NCI-H187 treated with DMSO at 0.1 percent for 48 hours (cell line): ENCODE measurements around the gene HBG2.
"Not testable (repeated sequence)": the region's sequence is repeated elsewhere in the genome, so short reads cannot be mapped to it uniquely, and the experiment has no call there.

Experiments used
- DNase-seq: peaks from one replicate; lab custom pipeline; 2025; lab: John Stamatoyannopoulos, UW

The HBG2 gene

DNA sequence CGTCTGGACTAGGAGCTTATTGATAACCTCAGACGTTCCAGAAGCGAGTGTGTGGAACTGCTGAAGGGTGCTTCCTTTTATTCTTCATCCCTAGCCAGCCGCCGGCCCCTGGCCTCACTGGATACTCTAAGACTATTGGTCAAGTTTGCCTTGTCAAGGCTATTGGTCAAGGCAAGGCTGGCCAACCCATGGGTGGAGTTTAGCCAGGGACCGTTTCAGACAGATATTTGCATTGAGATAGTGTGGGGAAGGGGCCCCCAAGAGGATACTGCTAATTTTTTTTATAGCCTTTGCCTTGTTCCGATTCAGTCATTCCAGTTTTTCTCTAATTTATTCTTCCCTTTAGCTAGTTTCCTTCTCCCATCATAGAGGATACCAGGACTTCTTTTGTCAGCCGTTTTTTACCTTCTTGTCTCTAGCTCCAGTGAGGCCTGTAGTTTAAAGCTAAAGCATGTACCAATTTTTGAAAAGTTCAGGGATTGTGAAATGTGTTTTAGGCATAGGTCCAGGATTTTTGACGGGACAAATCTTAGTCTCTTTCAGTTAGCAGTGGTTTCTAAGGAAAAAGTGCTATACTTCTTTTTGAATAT, 4.7 kb downstream of the HBG2 start, which contains the start of gene HBG1:
Gene HBG1, minus strand, starts transcription at position 51 of the 590 bp plus-strand sequence. CDS start 53 bp downstream, outside the sequence.
- not testable (repeated sequence) for DNase-seq

- not testable (repeated sequence) for DNase-seq
Observed at GRCh38 chr11:5248498-5248897, 6.1 kb downstream of the HBG2 start.

DNA sequence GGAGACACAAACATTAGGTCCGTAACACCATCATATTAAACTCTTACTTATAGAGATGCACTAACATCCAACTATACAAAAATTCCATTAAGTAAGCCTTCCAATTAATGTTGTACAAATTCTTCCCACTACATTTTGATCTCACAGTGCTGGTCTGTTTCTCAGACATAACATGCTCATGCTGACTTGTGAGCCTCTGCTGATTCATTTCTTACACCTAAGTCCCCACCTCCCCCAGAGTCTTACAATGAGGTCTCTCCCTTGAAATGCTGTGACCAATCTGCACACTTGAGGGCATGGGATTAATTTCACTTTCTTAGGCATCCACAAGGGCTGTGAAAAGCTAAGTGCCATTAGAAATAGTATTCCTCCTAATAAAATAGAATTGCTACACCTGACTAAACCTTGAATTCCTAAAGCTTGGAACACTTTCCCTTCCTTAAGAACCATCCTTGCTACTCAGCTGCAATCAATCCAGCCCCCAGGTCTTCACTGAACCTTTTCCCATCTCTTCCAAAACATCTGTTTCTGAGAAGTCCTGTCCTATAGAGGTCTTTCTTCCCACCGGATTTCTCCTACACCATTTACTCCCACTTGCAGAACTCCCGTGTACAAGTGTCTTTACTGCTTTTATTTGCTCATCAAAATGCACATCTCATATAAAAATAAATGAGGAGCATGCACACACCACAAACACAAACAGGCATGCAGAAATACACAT, 6.9 kb downstream of the HBG2 start:
- DNase-seq = no peak

DNA sequence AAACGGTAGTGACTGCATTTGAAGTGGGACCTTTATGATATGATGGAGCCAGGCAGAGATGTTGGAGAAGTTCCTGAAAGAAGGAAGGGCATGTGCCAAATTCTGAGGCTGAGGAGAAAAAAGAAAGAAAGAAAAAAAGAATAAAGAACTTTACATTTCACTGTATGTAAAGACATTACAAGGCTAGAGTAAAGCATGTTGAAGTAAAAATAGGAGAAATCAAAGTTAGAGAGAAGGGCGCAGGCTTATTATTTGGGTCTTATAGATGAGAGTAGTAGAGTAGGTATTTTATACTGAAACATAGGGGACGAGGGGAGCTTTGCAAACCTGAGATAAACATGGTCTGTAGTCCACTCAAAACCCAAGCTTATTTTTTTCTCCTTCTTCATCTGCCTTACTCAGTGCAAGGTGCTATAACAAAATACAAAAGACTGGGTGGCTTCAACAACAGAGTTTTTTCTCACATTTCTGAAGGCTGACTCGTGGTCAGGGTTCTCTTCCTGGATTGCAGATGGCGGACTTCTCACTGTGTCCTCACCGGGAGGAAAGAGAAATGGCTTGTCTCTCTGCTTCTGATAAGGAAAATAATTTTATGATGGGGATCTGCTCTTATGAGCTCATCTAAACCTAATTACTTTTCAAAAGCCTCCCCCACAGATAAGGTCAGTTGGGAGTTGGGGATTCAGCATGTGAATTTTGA, 7.7 kb downstream of the HBG2 start:
- no peak for DNase-seq

GRCh38 chr11:5245155-5245554, 9.4 kb downstream of the HBG2 start:
- no peak for DNase-seq

- no peak for DNase-seq
Observed at GRCh38 chr11:5243816-5244180, 10.8 kb downstream of the HBG2 start.

GRCh38 chr11:5242933-5243815, 11.4 kb downstream of the HBG2 start:
- DNase-seq = no peak

- DNase-seq = no peak
Observed at GRCh38 chr11:5242208-5242607, 12.4 kb downstream of the HBG2 start.

- no peak for DNase-seq
Observed at GRCh38 chr11:5241458-5241857, 13.1 kb downstream of the HBG2 start.

- no peak for DNase-seq
Observed at GRCh38 chr11:5240458-5240857, 14.1 kb downstream of the HBG2 start.

DNA sequence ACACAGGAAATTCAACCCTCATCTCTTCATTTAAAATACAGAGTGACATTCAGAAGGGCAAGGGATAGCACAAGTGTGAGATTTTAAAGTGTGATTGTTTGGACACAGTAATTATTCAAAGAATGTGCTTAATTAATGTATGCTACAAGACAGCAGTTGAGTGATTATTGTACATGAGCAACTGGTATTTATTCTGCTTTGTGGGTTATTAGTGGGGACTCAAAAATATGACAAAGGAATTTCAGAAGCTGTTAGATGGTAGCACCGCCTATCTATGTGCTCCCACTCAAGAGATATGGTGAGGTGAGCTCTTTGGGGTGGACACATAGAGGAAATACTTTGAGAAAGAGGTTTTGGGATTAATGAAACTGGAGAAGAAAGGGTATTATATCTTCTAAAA, 14.5 kb downstream of the HBG2 start:
- DNase-seq = no peak

- no peak for DNase-seq
Observed at GRCh38 chr11:5239046-5239445, 15.5 kb downstream of the HBG2 start.

- DNase-seq = no peak
Observed at GRCh38 chr11:5238486-5238885, 16.1 kb downstream of the HBG2 start.

GRCh38 chr11:5237420-5237819, 17.2 kb downstream of the HBG2 start:
- DNase-seq = no peak

DNA sequence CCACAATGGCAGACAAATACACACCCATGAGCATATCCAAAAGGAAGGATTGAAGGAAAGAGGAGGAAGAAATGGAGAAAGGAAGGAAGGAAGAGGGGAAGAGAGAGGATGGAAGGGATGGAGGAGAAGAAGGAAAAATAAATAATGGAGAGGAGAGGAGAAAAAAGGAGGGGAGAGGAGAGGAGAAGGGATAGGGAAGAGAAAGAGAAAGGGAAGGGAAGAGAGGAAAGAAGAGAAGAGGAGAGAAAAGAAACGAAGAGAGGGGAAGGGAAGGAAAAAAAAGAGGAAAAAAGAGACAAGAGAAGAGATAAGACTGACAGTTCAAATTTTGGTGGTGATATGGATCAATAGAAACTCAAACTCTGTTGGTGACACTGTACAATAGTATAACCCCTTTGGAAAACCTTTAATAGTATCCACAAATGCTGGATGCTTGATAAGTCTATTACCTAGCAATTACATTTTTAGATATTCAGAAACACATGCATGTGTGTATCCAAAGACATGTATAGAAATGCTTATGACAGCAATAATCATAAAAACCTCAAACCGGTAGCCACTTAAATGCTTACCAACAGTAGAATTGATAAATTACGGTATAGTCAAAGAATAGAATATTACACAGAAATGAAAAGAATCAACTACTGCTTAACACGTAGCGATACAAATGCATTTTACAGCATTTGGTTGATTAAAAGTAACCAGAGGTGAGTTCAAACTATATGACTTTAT, 19.1 kb downstream of the HBG2 start:
- DNase-seq = no peak

- no peak for DNase-seq
Observed at GRCh38 chr11:5234381-5234834, 20.2 kb downstream of the HBG2 start, which contains the start of gene HBD. Gene HBD (minus strand): TSS chr11:5234483. CDS start chr11:5234433, 50 bp downstream.

DNA sequence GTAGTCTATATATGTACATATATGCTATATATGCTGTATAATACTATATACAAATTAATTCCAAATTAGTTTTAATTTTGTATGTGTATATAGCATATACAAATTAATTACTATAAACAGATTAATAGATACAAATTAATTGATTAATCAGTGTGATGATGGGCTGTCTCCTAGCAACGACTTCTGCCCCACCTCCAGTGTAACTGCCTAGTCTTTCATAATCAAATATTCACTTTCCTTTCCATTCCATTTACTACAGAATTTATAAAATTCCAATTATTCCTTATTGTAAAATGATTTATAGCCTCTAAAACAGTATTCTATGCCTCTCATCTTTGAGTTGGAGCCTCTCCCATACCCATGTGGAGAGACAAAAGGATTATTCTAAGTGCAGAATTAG, 21.3 kb downstream of the HBG2 start:
- no peak for DNase-seq

DNA sequence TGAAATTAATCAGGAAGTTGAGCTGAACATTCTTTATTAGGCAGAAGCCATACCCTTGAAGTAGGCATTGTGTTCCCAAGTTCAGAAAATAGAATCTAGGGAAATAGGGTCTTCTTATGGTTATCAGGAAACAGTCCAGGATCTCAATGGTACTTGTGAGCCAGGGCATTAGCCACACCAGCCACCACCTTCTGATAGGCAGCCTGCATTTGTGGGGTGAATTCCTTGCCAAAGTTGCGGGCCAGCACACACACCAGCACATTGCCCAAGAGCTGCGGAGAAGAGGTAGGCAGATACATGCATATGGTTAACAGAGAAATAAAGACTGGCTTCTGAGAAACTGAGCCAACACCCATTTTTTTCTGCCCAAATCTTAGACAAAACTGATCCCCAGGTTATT, 21.8 kb downstream of the HBG2 start:
- no peak for DNase-seq

GRCh38 chr11:5232176-5232575, 22.4 kb downstream of the HBG2 start:
- no peak for DNase-seq

DNA sequence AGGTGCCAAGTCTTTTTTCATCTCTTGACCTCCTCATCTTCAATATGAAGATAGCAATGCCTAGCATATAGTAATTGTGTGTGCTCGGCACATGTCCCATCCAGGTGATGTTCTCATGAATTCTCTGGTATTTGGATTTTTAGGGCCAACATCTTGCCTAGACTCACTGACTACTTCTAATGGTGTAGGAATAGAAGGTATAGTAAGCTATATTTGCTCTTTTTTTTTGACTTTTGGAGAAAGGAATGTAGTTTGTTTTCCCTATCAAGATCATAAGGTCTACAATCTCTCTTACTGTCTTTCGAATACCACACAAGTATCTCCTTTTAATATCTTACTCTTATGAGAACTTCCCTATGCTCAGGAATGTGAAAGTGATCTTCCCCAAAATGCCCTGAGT, 23.5 kb downstream of the HBG2 start:
- DNase-seq = no peak

GRCh38 chr11:5230266-5230665, 24.3 kb downstream of the HBG2 start:
- DNase-seq = no peak
